Activated CD4-positive, CD25-positive, alpha-beta regulatory T cell (primary cell): ENCODE measurements around the gene CPNE5.

ENCODE experiments used
- DNase-seq, 4 experiments: peaks; one replicate each; lab custom pipeline; 2025; lab: John Stamatoyannopoulos, UW

The CPNE5 gene

DNA sequence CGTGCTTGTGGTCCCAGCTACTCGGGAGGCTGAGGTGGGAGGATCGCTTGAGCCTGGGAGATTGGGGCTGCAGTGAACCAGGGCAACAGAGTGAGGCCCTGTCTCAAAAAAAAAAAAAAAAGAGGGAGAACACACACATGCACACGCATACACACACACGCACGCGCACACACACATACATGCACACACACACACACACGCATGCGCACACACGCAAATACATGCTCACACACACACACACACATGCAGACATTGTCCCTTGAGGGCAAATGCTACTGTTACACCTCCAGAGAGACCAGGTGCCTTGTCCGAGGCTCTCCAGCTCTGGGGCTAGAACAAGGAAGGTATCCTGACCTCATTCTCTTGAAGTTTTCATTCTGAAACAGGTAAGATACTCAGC lies 77.1 kb downstream of the CPNE5 start:
- no peak for DNase-seq

DNA sequence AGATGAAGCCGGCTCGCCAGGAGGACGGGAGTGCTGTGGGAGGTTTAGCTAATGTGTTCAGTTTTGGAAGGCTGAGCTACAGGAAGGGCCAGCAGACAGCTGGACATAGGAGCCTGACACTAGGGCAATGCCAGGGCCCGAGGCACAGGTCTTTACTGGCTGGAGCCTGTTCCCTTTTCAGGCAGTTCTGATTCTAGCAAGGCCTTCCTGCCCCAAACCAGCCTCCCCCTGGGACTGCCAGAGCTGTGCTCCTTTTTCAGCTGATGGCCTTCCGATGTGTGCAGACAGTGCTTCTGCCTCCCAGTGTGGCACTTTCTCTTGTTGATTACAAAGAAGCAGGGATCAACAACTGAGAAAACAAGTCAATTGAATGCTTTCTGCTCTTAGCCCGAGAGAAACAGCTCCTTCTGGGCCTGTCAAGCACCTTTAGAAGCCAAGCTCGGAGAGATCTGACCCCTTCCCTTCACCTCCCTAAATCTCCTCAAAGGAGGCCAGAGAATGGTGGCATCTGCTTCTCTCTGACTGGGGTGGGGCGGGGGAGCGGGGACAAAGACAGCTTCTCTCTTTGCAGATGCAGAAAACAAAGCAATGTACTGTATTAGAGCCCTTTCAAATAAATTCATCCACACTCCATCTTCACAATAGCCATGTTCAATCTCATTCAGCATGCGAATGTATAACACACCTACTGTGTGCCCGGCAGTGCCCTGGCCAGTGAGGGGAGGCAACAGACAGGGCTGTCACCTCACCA lies 78.4 kb downstream of the CPNE5 start:
- no peak for DNase-seq

DNA sequence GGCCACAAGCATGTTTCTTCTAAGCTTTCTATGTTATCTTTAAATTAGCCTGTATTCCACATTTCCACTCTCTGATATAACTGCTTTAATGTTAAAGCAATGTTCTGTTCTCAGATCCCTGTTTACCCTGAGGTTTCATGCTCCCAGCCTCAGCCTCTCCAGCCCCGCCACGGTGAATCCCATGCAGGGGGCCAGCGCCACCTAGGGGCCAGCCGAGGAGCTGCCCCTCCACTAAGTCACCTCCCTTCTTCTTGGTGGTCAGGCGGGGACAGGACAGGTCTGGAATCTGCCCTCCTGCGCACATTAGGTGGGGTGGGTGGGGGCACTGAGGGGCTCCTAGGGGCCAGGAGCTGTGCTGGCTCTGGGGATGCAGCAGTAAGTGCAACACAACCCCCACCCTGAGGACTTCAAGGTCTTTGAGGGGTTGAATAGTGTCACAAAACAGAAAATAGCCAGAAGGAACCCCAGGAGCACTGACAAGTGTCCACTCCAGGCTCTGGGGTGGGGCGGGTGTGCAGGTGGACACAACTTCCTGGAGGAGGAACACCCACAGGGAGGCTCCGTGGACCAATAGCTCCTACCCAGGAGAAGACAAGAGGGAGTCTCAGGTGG lies 80.0 kb downstream of the CPNE5 start:
- peak; percentile 56 to 81 (median 64) for DNase-seq

- DNase-seq = no peak
These were observed 80.6 kb downstream of the CPNE5 start for GRCh38 chr6:36758516-36759147.

DNA sequence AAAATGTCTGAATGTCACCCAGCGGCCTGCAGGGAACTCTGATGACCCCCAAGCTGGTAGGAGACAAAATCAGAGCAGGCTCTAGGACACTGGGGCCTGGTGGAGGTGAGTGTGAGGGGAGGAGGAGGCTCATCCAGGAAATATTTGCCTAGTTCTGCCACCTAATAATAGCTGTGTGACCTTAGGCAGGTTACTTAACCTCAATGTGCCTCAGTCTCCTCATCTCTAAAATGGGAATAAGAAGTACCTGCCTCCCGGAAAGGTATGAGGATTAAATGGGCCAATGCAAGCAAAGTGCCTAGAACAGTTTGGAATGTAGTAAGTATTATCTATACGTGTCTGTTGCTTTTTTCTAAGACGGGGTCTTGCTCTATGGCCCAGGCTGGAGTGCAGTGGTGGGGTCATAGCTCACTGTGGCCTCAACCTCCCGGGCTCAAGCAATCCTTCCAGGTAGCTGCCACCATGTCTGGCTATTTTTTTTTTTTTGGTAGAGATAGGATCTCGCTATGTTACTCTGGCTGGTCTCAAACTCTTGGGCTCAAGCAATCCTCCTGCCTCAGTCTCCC lies 81.2 kb downstream of the CPNE5 start:
- DNase-seq = no peak

DNA sequence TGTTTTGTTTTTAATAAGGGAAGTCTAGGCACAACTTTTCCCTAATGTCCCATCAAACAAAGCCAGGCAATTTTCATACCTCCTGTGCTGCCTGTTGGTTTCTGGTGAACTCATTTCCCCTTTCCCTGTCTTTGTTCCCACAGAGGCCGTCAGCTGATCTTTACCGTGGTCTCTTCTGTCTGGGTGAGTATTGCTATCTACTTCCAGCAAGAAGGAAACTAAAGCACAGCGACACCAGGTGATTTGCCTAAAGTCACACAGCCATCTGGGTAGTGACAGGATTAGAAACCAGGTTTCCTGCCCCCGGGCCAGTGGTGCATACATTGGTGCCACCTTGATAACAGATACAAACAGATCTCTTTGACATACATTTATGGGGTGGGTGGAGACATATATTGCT lies 82.0 kb downstream of the CPNE5 start:
- no peak for DNase-seq

- DNase-seq = no peak
These were observed 82.5 kb downstream of the CPNE5 start for GRCh38 chr6:36756786-36757185.

DNA sequence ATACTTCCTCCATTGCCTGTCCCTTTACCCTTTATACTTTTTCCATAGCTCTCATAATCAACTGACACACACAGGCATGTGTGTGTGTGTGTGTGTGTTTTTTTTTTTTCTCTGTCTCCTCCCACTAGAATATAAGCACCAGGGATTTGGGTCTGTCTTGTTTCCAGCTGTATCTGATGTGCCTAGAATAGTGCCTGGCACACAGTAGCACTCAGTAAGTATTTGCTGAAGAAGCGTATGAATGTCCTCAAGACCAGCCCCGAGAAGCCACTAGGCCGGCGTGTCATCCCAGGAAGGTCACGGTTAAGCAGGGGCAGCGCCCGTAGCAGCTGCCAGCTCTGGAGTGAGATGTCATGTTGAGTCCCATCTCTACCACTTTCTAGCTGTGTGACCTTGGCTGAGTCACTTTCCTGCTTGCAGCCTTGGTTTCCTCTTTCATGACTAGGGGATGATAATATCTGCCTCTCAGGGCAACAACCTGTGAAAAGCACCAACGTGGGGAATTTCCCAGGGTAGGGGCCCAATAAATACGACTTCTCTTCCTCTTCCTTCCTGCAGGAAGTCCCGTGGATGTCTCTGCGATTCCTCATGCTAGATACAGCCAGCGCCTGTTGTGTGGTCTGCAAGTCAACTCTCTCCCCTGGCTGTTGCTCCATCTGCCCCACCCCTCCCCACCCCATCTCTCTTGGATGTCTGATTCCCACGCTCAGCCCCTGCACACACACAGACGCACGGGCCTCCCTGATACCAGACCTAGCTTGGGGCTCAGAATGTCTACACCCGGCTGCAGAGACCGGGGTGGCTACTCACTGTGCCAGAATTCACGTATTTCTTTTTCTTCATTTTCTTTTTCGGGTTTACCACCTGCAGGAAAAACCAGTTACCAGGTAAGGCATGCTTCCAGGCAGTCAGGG lies 83.6 kb downstream of the CPNE5 start:
- peak; percentile 17 to 47 (median 36) for DNase-seq

DNA sequence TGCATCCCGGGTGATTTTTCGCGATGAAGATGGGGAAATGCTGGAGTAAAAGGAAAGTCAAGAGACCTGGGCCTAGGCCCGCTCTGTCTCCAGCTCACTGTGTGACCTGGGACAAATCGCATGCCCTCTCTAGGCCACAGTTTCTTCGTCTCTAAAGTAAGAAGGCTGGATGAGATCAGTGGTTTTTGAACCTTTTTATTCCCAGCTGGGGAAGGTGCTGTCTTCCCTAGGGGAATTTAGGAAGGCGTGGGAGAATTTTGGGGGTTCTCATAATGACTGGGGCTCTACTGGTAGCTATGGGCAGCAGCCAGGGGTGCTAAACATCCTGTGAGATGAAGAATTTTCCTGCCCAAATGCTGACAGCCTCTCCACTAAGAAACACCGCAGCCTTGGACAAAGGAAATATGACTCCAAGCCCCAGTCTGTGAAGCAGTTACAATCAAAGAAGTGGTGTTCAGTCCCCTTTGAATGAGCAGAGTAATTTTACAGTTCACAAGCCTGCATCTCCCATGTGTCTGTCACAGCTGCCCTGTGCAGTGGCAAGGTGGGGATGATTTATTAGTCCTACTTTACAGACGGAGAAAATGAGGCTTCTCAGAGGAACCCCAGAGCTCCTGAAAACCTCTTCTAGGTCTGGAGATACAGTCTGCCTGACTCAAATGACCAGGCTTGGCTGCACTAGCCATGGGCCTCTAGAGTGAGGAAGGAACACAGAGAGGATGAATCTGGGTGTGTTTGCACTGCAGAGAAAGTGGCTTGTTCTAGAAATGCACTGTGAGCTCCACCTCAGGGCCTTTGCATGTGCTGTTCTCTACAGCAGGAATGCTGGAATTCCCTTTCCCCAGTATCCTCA lies 84.4 kb downstream of the CPNE5 start:
- DNase-seq = no peak

GRCh38 chr6:36753671-36754405 lies 85.4 kb downstream of the CPNE5 start:
- DNase-seq = no peak

DNA sequence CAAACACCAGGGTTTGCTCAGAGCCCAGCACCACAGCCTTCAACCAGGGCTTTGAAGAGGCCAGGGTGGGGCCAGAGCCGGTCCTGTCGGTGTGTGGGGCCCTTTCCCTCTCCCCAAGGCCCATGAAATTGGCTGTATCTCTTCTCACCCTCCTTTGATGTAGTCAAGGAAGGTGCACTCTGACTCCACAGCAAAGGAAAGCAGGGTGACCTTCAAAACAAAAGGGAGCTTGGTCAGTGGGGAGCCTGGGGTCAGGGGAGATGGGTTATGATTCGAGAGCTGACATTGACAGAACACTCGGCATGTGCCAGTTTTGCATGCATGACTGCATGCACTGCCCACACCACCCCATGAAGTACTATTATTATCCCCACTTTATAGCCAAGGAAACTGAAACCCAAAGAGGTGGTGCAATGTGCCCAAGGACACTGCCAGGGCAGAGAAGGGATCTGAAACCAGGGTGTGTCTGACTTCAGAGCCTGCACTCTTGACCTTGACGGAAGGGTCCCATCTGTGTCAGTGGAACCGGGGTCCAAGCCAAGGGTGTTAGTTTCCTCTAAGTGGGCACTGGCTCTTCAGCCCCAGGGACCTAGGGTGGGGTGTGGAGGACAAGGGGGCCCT lies 86.2 kb downstream of the CPNE5 start:
- no peak for DNase-seq

DNA sequence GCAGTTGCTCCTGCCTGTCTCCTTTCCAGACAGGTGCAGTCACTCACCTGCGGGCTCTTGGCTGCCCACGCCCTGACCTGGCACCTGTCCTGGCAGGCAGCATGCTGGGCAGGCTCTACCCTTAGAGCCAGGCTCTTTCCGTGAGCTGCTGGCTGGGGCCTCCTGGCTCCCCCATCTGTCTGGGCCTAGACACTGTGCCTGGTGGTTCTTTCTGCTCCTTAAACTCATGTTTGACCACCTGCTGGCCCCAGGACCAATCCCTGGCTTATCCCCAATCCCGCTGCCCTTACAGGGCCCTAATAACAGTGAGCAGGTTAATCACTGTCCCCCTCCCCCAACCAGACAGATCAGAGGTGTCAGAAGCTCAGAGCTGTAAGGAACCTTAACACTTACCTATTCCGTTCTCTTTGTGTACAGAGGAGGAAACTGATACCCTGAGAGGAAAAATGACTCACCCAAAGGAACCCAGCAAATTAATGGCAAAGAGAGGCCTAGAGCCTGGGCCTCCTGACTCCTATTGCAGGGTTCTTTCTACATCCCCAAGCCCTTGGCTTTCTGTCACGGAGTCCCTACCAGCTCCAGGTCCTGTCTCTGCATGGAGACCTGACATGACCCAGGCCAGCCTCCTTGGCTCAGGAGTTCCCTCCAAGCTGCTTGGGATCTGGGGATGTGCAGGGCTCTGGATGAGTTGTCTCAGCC lies 86.9 kb downstream of the CPNE5 start:
- DNase-seq = no peak

DNA sequence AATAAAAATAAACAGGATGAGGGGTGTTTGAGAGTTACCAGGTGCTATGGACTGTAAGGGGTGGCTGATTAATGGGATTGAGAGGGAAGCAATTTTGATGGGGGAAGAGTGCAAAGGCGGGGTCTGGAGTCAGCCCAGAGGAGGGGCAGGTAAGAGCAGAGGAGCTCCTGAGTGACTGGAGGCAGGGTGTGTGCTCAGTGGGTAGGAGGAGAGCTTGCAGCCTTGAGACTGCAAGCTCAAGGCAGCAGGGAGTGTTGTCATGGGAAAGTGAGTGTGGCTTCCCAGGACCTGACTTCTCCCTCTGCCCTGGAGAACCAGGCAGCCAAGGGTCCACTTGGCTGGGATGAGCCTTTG lies 87.4 kb downstream of the CPNE5 start:
- no peak for DNase-seq

- DNase-seq = no peak
These were observed 88.2 kb downstream of the CPNE5 start for GRCh38 chr6:36751091-36751490.

- DNase-seq = no peak
These were observed 89.3 kb downstream of the CPNE5 start for GRCh38 chr6:36749829-36750489.

DNA sequence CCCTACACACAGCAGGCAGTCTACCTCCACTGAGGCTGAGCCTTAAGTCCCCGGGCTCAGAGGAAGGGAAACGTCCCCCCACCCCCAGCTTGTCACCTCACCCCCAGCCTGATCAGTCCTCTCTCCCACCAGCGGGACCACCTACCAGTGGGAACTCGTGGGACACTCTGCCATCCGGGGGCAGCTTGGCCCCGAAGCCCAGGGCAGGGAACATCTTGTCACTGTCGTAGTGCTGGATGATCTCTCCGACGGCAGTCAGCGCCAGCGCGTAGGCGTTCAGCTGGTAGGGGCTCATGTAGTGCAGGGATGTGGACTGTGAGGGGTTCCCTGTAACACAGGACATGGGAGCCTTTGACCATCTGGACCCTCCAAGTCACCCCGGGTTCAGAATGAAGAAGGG lies 93.0 kb downstream of the CPNE5 start:
- no peak for DNase-seq

GRCh38 chr6:36745836-36746235 lies 93.4 kb downstream of the CPNE5 start:
- no peak for DNase-seq

GRCh38 chr6:36745283-36745682 lies 94.0 kb downstream of the CPNE5 start:
- DNase-seq = no peak

- no peak for DNase-seq
These were observed 95.0 kb downstream of the CPNE5 start for GRCh38 chr6:36744304-36744673.
